Mesenteric fat pad (tissue), 1 donor: Measurements from ENCODE around the gene SAMD11. TPM values are rescaled to one million over a fixed set of nuclear protein-coding genes. Genes with fewer than 3 reads are reported as not detected.
"Not testable (repeated sequence)": the region's sequence is repeated elsewhere in the genome, so short reads cannot be mapped to it uniquely, and the experiment has no call there.

Experiments
- DNase-seq: peaks from one replicate; pipeline ENCODE4 v3.0.0-alpha.2; 2020; ENCODE audit warnings: low spot score
- long read RNA-seq: library from polyadenylated mRNA; unstranded; transcript quantifications from one replicate; pipeline ENCODE4 v2.0.0, GENCODE V29; 2020
- total RNA-seq: library from RNA; stranded (reverse); fragmentation: NEBNext Ultra II Directional; extraction: Animal tissue kit (Norgen Biotek cat#: 25700); gene quantifications from one replicate; pipeline ENCODE4 v1.2.1, GENCODE V29; 2021
- donor health status: DM: yes; HTN: yes; CAD: no.

Gene SAMD11
- 2.8 TPM for total RNA-seq
- long read RNA-seq, partial matches to known transcripts = 1 of 1 reads
- long read RNA-seq, other reads (novel, unspliced or antisense) = 0 of 1 reads

- peak; percentile 94 for DNase-seq
These were observed at the start of gene SAMD11 for GRCh38 chr1:923131-923990. Gene SAMD11 (plus strand): TSS chr1:923923. CDS start chr1:924432, 509 bp downstream.

DNA sequence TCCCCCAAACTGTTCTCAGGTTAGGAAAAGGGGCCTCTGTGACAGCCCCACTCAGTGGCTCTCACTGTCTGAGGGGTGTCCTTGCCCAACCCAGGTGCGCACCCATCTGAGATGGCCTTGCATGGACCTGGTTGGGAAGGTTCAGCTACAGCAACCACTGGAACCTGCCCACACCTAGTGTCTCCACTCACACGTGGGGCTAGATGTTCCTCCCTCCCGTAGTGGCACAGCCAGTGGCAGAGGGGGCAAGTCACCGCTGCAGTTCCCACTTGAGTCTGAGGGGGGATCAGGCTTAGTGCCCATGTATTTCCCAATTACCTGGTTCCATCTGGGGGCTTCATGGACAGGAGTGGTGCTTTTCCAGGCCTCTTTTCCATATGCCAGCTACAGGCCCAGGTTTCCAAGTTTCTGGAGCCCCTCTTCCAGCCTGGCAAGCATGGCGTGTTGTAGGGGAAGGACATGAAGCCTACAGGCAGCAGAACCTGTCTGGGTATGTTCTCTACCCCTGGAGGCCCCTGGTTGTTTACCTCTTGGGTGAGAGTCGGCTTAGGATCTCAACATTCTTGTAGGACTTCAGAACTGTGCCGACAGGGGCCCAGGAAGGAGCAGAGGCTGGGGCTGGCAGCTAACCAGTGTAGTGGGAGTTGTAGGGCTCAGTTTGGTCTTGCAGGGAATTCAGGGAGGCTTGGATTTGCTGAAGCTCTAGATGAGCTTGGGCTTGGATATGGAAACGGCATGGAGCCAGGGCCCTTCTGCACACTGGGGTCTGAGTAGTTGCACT is 47.1 kb upstream of the SAMD11 start:
- DNase-seq = not testable (repeated sequence)

- not testable (repeated sequence) for DNase-seq
These were observed 46.3 kb upstream of the SAMD11 start for GRCh38 chr1:877209-877986.

DNA sequence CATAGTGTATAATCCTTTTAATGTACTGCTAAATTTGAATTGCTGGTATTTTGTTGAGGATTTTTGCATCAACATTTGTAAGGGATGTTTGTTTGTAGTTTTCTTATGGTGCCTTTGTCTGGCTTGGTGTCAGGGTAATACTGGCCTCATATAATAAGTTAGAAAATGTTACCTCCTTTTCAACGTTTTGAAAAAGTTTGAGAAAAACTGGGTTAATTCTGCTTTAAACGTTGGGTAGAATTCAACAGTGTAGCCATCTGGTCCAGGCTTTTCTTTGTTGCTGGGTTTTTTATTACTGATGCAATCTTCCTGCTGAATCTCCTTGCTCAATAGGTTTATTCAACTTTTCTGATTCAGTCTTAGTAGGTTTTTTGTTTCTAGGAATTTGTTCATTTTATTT is 43.2 kb upstream of the SAMD11 start:
- DNase-seq = not testable (repeated sequence)

GRCh38 chr1:880915-881314 is 42.8 kb upstream of the SAMD11 start:
- DNase-seq = not testable (repeated sequence)

DNA sequence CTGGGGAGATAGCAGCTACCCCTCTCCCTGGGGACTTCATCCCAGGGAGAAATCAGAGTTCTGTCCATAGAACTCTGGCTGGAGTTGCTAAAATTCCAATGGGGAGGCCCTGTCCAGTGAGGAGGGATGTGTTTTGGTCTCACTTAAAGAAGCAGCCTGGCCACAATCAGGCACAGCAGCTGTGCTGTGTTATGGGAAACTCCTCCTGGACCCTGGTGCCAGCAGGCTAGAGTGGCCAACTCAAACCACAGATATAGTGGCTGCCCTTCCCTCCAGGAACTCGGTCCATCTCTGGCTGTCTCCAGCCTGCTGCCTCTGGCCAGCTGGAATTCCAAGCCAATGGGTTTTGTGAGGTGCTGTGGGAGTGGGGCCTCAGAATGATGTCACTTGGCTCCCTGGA is 37.4 kb upstream of the SAMD11 start:
- DNase-seq = no peak

DNA sequence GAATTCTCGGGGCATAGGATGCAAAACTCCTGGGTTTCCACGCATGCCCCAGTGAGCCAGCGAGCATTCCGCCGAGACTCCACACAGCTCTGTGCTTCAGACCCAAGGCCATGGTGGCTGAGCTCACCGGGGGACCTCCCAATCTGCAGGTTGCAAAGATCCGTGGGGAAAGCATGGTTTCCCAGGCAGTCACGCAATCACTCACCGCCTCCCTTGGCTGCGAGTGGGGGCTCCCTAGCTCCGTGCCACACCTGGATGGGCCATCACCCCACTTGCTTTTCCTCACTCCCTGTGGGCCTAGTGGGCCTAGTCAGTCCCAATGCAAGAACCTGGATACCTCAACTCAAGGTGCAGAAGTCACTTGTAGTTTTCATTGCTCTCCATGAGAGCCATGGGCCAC is 37.0 kb upstream of the SAMD11 start:
- DNase-seq = no peak

DNA sequence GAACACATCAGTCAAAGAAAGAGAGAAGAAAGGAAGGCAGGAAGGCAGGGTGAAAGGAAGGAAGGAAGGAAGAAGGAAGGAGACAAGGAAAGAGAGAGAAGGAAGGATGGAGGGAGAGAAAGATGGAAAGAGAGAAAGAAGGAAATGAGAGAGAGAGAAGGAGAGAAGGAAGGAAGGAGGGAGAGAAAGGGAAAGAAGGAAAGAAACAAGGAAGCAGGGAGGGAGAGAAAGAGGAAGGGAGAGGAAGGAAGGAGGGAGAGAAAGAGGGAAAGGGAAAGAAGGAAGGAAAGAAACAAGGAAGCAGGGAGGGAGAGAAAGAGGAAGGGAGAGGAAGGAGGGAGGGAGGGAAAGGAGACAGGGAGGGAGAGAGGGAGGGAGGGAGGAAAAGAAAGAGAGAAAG is 35.4 kb upstream of the SAMD11 start:
- no peak for DNase-seq

- DNase-seq = not testable (repeated sequence)
These were observed 33.9 kb upstream of the SAMD11 start for GRCh38 chr1:889774-890173.

DNA sequence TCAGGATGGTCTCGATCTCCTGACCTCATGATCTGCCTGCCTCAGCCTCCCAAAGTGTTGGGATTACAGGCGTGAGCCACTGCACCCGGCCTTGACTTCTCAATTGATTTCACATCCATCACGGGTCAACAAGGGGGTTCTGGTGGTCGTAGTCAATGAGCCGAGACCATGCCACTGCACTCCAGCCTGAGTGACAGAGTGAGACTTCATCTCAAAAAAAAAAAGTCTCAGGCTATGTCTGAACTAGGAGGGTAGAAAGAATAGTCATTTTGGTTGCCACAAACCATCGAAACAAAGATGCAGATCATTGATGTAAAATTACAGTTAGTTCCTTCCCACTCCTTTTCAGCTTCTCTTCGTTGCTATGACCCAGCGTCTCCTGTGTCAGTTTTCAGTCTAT is 33.5 kb upstream of the SAMD11 start:
- not testable (repeated sequence) for DNase-seq

DNA sequence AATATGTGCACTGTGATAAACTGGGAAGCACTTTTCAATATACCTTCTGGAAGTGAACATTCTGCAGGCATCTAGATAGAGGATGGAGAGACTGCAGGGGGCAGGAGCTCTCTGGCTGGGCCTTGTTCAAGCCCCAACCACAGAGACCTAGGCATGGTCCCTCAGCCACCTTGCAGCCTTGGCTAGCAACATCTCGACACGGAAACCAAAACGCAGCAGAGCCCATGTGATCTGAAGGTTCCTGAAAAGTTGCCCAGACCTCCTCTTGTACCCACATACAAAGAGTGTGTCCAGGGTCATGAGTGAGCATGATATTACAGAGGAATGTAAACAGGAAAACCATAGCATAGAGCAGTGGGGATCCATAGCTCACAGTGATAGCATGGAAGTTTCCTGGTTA is 33.1 kb upstream of the SAMD11 start:
- DNase-seq = no peak

DNA sequence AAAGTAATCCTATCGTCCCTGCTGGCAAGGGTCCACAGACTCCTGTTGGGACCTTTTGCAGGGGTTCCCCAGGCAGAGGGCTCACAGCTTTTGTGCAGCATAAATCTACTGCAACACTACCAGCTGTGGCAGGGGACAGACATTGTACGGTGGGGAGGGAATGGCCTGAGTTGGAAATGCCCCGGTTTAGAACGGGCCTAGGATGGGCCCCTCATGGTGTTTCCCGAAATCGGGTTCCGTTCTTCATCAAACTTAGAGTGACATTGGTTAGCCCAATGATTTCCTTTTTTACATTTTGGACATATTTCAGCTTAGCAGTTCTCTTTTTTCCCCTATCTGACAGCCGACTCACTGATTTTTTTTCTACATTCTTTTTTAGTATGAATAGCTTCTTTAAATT is 26.5 kb upstream of the SAMD11 start:
- no peak for DNase-seq

- not testable (repeated sequence) for DNase-seq
These were observed 25.8 kb upstream of the SAMD11 start for GRCh38 chr1:897951-898350.

- DNase-seq = peak; percentile 69
These were observed 23.9 kb upstream of the SAMD11 start for GRCh38 chr1:899636-900317.

GRCh38 chr1:901108-901859 is 22.4 kb upstream of the SAMD11 start:
- DNase-seq = no peak

- no peak for DNase-seq
These were observed 20.9 kb upstream of the SAMD11 start for GRCh38 chr1:902802-903201.

DNA sequence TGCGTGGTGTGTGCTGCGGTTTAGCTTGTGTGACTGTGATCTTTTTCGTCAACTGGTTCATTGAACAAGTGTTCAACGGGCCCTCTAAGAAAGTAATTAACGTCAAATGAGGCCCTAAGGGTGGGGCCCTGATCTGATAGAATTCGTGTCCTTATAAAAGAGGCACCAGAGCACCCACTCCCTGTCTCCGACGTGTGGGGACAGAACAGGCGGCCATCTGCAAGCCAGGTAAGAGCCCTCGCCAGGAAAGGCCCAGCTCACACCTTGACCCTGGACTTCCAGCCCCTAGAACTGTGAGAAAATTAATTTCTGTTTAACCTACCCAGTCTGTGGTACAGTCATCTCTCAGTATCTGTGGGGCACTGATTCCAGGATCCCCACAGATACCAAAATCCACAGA is 20.4 kb upstream of the SAMD11 start:
- DNase-seq = no peak

- DNase-seq = no peak
These were observed 19.9 kb upstream of the SAMD11 start for GRCh38 chr1:903721-904271.

DNA sequence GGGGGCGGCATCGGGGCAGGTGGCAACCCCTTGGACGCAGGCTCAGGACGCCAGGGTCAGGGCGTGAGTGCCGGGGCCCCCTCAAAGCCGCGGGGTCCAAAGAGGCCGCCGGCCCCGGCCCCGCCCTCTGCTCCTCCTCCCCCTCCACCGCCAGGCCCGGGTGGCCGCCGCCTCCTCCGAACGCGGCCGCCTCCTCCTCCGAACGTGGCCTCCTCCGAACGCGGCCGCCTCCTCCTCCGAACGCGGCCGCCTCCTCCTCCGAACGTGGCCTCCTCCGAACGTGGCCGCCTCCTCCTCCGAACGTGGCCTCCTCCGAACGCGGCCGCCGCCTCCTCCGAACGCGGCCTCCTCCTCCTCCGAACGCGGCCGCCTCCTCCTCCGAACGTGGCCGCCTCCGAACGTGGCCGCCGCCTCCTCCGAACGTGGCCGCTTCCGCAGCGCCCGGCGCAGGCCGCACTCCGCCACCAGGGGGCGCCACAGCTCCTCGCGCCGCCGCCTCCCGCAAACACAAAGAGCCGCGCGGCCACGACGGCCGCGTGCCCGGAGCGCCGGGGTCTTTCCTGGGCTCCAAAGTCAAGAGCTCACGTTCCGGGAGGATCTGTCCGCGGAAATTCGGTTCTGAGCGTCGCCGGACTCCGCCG is 19.3 kb upstream of the SAMD11 start:
- peak; percentile 97 for DNase-seq
